Stimulated activated CD4-positive, alpha-beta T cell treated with anti-CD3 and anti-CD28 coated beads, Interleukin-4, amount 100 ng/mL, for 4 hours (primary cell): ENCODE measurements around the gene MEIS2.

ENCODE experiments used
- DNase-seq, 2 experiments: peaks; one replicate each; pipeline ENCODE4 v3.0.0-alpha.2; 2020

MEIS2 gene

DNA sequence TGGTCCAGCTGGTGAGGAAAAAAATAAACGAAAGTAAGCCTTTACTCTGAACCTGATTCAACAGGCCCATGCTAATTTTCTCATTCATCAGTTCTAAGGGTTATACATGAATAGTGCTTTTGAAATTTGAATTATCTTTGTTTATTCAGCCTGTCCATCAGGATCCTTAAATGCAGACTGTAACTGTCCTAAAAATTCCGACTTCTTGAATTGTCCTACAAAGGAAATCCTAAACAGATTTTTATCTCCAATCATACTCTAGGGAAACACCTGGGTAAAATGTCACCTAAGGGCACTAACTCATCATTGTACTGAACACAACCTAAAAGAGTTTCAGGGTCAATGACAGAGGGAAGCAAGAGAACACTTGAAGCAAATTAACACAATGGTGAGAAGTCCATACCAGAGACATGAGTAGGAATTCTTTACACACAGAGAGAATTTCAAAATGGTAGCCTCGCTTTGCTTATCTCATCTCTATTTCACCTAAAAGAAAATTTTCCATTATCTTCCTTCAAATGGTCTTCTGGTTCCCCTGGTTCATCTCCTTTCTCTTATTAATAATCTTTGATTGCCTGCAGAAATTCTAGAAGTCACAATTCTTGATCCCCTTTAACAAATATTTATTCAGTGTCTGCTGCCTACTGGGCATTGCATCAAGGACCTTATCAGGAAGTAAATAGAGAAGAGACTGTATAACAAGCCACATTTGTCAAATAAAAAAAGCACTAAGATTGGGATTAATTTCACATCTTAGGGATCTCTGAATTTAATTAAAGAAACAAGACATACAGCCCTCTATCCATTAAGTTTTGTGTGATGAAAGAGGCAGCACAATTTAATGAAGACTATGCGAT is 182.7 kb downstream of the MEIS2 start:
- DNase-seq, result no peak

GRCh38 chr15:36914960-36915808 is 185.2 kb downstream of the MEIS2 start:
- no peak for DNase-seq

GRCh38 chr15:36914466-36914865 is 185.9 kb downstream of the MEIS2 start:
- DNase-seq, result no peak

DNA sequence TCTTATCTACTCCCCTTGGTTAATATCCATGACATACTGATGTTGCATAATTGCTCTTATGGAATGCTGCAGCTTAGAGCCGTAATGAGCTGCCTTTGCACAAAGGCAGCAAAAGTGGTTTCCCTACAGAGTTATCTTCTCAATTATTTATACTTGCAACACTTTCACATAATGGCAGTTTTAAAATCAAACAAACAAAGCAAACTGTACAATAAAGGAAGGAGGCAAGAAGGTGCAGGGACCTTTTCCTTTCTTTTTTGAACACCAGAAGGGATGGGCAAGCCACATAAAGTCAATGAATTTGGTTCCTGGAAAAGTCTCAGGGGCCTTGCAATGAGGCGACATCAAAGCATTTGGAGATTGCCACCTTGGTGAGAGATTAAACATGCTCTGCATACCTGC is 188.0 kb downstream of the MEIS2 start:
- DNase-seq, result no peak

DNA sequence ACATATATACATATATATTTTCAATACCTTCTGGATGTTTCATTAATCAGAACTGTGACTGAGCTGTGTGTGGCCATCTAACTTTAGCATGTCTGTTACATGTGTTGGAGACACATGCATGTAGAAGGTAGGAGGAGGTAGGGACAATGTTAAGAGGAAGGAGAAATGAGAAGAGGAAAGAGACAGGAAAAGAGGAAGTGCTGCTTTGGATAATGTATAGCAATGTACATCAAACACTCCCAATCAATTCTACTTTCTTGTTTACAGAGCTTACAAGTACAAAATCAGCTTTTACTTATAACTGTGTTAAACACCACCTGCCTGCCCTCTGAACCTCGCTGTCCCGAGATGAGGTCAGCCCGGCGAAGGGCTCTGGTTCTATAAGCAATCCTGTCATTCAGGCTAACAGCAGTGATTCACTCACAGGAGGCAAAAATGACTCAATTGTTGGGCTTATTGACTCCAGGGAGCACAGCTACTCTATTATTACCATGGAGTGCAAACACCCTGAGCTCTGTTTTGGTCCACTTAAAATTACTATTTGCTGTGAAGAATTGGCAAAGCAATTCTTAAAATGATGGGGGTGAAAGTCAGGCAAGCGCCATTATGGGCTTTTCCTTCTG is 188.9 kb downstream of the MEIS2 start:
- DNase-seq, result no peak

DNA sequence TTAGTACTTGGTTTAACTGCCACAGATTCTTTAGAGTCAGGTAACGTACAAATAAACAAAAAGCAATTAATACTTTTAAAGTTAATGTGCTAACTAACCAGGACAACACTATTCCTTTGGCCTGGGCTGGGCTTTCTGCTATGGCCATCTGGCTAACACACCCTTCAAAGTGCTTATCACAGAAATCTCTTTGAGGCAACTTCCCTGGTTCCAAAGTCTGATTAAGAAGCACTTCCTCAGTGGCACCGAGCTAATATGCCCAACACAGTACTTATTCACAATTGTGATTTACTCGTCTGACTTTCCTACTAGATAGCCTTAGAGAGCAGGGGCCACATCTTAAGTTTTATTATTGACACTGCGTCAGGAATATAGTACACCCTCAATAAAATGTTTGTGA is 191.4 kb downstream of the MEIS2 start:
- no peak for DNase-seq

- DNase-seq, result no peak
Measured at GRCh38 chr15:36907295-36907694, 193.1 kb downstream of the MEIS2 start.

- DNase-seq, result no peak
Measured at GRCh38 chr15:36905908-36906307, 194.4 kb downstream of the MEIS2 start.

GRCh38 chr15:36904715-36905114 is 195.6 kb downstream of the MEIS2 start:
- DNase-seq, result no peak

DNA sequence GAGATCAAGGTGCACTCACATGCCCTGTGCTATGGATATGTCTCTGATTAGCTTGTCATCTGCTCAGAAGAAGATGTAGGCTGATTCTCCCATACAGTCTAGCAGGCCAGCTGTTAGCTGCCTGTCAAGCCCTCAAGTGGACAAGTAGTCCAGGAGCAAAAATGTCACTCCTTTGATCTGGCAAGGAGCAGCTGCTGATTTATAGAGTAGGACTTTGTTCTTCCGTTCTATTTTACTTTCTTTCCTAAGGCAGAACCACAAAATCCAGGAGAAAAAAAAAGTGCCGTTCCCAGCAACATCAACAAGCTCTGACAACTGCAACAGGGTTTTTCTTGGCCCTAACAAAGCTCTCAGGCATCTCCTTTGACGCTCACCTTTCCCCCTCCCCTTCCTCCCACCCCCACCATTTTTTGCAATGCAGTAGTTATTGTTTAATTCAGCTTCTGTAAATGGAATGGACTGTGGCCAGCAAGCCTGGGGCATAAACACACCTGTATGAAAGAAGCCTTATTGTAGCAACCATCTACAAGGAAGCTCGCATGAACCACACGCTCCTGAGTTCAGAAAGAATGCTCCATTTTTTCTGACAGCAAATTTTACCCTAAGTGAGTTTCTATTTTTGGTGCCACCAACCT is 196.3 kb downstream of the MEIS2 start:
- DNase-seq, result no peak

- DNase-seq, result no peak
Measured at GRCh38 chr15:36903195-36903594, 197.2 kb downstream of the MEIS2 start.

- DNase-seq, result no peak
Measured at GRCh38 chr15:36901012-36901411, 199.3 kb downstream of the MEIS2 start.

DNA sequence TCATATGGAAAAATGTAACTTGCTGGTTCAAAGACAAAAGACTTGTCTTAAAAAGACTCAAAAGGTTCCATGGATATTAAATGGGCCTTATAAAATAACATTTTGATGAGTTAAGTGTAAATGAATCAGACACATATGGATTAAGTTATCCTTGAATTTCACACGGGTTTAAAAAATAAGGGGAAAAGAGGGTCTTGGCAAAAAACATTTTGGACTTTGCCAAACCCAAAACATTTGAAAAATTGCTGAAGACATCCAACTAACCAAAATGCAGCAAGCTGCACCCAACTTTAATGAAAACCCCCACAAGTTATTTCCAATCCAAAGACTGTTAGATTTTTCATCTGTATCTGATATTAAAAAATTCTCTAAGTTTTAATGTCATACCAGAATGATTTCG is 200.7 kb downstream of the MEIS2 start:
- DNase-seq, result no peak

GRCh38 chr15:36898536-36899126 is 201.7 kb downstream of the MEIS2 start:
- DNase-seq, result no peak

DNA sequence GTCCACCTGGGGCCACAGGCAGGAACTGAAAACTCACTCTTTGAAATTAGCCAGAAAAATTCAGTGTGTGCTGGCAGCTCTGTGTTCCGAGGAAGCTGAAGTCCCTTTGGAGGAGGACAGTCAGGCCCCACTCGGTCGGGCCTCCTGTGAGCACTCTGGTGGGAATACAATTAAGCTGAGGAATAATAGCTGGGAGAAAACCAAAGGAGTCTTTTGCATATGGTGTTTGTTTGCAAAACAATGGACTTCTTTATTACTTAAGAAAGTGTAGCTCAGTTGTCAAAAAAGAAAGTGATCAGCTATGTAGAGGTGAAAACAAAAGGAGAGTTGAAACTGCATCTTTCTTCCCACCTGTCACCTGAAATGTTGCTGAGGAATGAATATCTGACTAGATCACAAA is 202.5 kb downstream of the MEIS2 start:
- DNase-seq, result no peak

- DNase-seq, result no peak
Measured at GRCh38 chr15:36896949-36897348, 203.4 kb downstream of the MEIS2 start.

DNA sequence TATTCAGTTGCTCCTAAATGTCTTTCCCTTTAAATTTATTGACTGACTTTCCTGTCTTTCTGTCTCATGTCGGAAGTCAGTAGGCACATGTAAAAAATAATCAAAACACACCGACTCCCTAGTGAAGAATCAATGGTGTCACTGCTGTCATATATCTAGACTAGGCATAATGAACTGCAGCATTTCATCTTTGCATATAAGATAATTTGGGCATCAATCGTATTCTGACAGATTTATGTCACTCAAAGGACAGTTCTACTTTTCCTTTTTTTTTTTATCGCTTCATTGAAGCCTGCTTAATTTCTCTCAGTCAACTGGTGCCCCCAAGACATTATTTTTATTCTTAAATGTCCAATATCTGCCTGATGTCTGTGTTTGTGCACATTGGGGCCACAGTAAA is 206.3 kb downstream of the MEIS2 start:
- no peak for DNase-seq

- DNase-seq, result no peak
Measured at GRCh38 chr15:36893276-36893675, 207.1 kb downstream of the MEIS2 start.

GRCh38 chr15:36888011-36888992 is 212.0 kb downstream of the MEIS2 start:
- no peak for DNase-seq

GRCh38 chr15:36887214-36887961 is 213.0 kb downstream of the MEIS2 start:
- no peak for DNase-seq

GRCh38 chr15:36886701-36887100 is 213.6 kb downstream of the MEIS2 start:
- DNase-seq, result no peak
